Suprapubic skin (tissue), 4 donors: ENCODE results near the gene ZNF624. TPM values are rescaled to one million over a fixed set of nuclear protein-coding genes. Genes with fewer than 3 reads are reported as not detected.

Source experiments
- DNase-seq, 2 donors: peaks; one replicate each; pipeline ENCODE4 v3.0.0-alpha.2; 2019; ENCODE audit warnings: low spot score in 2 of 2
- H3K27ac ChIP-seq: fragments of 200-600 bp; sonication (generic); one replicate; pipeline ENCODE4 v1.5.1; 2019
- H3K27me3 ChIP-seq: fragments of 200-600 bp; sonication (generic); one replicate; pipeline ENCODE4 v1.5.1; 2019
- H3K36me3 ChIP-seq: fragments of 200-600 bp; sonication (generic); one replicate; pipeline ENCODE4 v1.5.1; 2019
- H3K4me1 ChIP-seq: fragments of 200-600 bp; sonication (generic); one replicate; pipeline ENCODE4 v1.5.1; 2019
- H3K4me3 ChIP-seq: fragments of 200-600 bp; sonication (generic); one replicate; pipeline ENCODE4 v1.5.1; 2019; ENCODE audit warnings: mild to moderate bottlenecking
- H3K9me3 ChIP-seq: fragments of 200-600 bp; sonication (generic); one replicate; pipeline ENCODE4 v1.5.1; 2019
- CTCF ChIP-seq, 2 donors: fragments of 200-600 bp in 1 of 2; fragments of 450-650 bp in 1 of 2; sonication (generic) in 1 of 2; IDR thresholded peaks; one replicate each; pipeline ENCODE4 v1.5.1; 2016 to 2019; ENCODE audit warnings: antibody characterized with exemption in 2 of 2, mild to moderate bottlenecking in 1 of 2, moderate library complexity in 1 of 2
- EP300 ChIP-seq: sonication (generic); formaldehyde crosslinking; IDR thresholded peaks from one replicate; pipeline ENCODE4 v1.6.1; 2017; ENCODE audit warnings: antibody characterized with exemption
- POLR2A ChIP-seq, 2 donors: fragments of 450-650 bp; IDR thresholded peaks; one replicate each; pipeline ENCODE4 v1.6.1; 2017; ENCODE audit warnings: antibody characterized with exemption in 2 of 2, mild to moderate bottlenecking in 2 of 2, moderate library complexity in 2 of 2
- POLR2AphosphoS5 ChIP-seq, 3 donors: sonication (generic); formaldehyde crosslinking; IDR thresholded peaks; one replicate each; pipeline ENCODE4 v1.6.1; 2017; ENCODE audit warnings: antibody characterized with exemption in 3 of 3
- WGBS: methylation state at CpG from one replicate; pipeline ENCODE4 v1.1.5; 2018; 5-methylcytosine and 5-hydroxymethylcytosine counted together
- total RNA-seq, 4 donors: library from RNA; depleted of rRNA; stranded (reverse); fragments of >200 nt; gene quantifications; one replicate each; pipeline ENCODE4 v1.1.0, GENCODE V29; 2016

Gene ZNF624
- total RNA-seq, 4 donors from 2014 or later, result 2.7 to 5.8 (median 3.3) TPM

- Histone ChIP-seq H3K27ac (no peak overlapping the region), H3K9me3 (no peaks in the 10 kb centered on the region), H3K4me3 (no peak overlapping the region), H3K4me1 (no peaks in the 10 kb centered on the region), H3K27me3 (no peaks in the 10 kb centered on the region), H3K36me3 (peaks cover 19% of the 10 kb centered on the region)
- WGBS, result 89% methylated on average over 1 of the region's 1 CpG
- DNase-seq, result no peak
- TF ChIP-seq POLR2AphosphoS5 (IDR thresholded peaks at IDR 0.05) (no peak), CTCF (IDR thresholded peaks at IDR 0.05) (no peak), EP300 (no peak), POLR2A (IDR thresholded peaks at IDR 0.05) (no peak)
Measured at GRCh38 chr17:16639438-16639837, 14.2 kb downstream of the ZNF624 start.

- peaks cover 34% of the 10 kb centered on the region for H3K36me3 ChIP-seq
- H3K9me3 ChIP-seq, result peaks cover 39% of the 10 kb centered on the region
- H3K27ac ChIP-seq, result no peak overlapping the region
- H3K4me3 ChIP-seq, result no peak overlapping the region
- DNase-seq, result no peak
- H3K4me1 ChIP-seq, result no peaks in the 10 kb centered on the region
- H3K27me3 ChIP-seq, result no peaks in the 10 kb centered on the region
- 98% methylated on average over 6 of the region's 6 CpGs for WGBS
- TF ChIP-seq EP300 (no peak), POLR2AphosphoS5 (IDR thresholded peaks at IDR 0.05) (no peak), CTCF (IDR thresholded peaks at IDR 0.05) (no peak), POLR2A (IDR thresholded peaks at IDR 0.05) (no peak)
Measured at GRCh38 chr17:16623282-16623681, 30.4 kb downstream of the ZNF624 start.

- H3K36me3 ChIP-seq, result peaks cover 30% of the 10 kb centered on the region
- TF ChIP-seq POLR2AphosphoS5 (IDR thresholded peaks at IDR 0.05), result no peak
- TF ChIP-seq POLR2A (IDR thresholded peaks at IDR 0.05), result no peak
- no peak for TF ChIP-seq CTCF (IDR thresholded peaks at IDR 0.05)
- TF ChIP-seq EP300, result no peak
- 100% methylated on average over 5 of the region's 5 CpGs for WGBS
- H3K4me3 ChIP-seq, result no peak overlapping the region
- no peak for DNase-seq
- H3K27ac ChIP-seq, result no peak overlapping the region
- no peaks in the 10 kb centered on the region for H3K4me1 ChIP-seq
- peaks cover 42% of the 10 kb centered on the region for H3K9me3 ChIP-seq
- H3K27me3 ChIP-seq, result no peaks in the 10 kb centered on the region
Measured at GRCh38 chr17:16622540-16623277, 30.9 kb downstream of the ZNF624 start.

- DNase-seq, result no peak
- Histone ChIP-seq H3K9me3 (peaks cover 32% of the 10 kb centered on the region), H3K4me1 (no peaks in the 10 kb centered on the region), H3K27me3 (no peaks in the 10 kb centered on the region), H3K36me3 (no peaks in the 10 kb centered on the region), H3K4me3 (no peak overlapping the region), H3K27ac (no peak overlapping the region)
- no peak for TF ChIP-seq EP300
- TF ChIP-seq POLR2AphosphoS5 (IDR thresholded peaks at IDR 0.05), result no peak
- no peak for TF ChIP-seq POLR2A (IDR thresholded peaks at IDR 0.05)
- no peak for TF ChIP-seq CTCF (IDR thresholded peaks at IDR 0.05)
- WGBS, result 95% methylated on average over 53 of the region's 53 CpGs
Measured at GRCh38 chr17:16617481-16618060, 36.1 kb downstream of the ZNF624 start.

GRCh38 chr17:16599537-16599936 lies 54.1 kb downstream of the ZNF624 start:
- H3K27ac ChIP-seq, result no peak overlapping the region
- WGBS, result 65% methylated on average over 5 of the region's 5 CpGs
- H3K36me3 ChIP-seq, result no peaks in the 10 kb centered on the region
- TF ChIP-seq POLR2AphosphoS5 (IDR thresholded peaks at IDR 0.05) (no peak), CTCF (IDR thresholded peaks at IDR 0.05) (no peak), EP300 (no peak), POLR2A (IDR thresholded peaks at IDR 0.05) (no peak)
- no peaks in the 10 kb centered on the region for H3K9me3 ChIP-seq
- DNase-seq, result no peak
- no peaks in the 10 kb centered on the region for H3K4me1 ChIP-seq
- H3K27me3 ChIP-seq, result peaks cover 3% of the 10 kb centered on the region
- no peak overlapping the region for H3K4me3 ChIP-seq
